HG03460 (cell line): ENCODE data around the gene PGF.

Source experiments
- ATAC-seq: cut with Tn5 transposase; IDR thresholded peaks from one replicate; pipeline ENCODE4 v1.9.1; 2021; ENCODE audit not compliant: unreplicated experiment

PGF gene

DNA sequence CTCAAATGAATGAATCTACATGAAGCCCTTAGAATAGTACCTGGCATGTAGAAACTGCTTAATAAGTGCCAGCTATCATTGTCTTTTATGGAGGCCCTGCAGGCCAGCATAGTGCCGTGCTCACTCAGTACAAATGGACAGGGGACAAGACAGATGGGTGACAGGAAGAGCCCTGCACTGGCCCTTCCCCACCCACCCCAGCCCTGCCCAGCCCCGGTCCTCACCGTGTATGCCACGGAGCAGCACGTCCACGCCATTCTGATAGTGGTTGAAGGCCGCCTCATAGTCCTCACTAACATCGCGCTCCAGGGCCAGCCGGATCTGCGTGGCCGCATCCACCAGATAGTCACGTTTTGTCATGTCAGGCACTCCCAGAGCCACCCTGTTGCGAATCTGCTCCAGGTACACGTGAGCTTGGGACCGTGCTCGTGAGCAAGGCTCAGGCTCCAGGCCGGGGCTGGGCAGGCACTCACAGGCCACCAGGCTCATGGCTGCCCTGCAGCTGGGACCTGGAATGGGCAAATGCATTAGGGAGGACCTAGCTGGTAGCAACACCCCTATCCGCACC lies 34.3 kb downstream of the PGF start:
- ATAC-seq, result no peak

DNA sequence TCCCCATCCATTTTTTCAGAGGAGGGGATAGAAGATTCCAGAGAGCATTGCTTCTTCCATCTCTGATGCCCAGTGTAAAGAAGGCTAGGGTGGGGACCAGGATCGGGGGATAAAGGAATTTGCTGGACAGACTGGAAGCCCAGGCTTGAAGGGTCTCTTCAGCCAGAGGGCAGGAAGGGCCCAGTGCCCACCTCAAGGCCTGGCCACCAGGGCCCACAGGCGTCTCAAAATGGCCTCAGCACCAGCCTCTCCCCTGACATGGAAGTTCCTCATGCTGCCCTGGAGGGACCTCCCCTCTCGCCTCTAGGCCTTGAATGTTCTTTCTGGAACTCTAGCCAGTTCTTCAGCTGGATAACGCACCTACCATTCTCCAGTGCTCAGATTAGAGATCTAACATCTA lies 35.1 kb downstream of the PGF start:
- no peak for ATAC-seq

DNA sequence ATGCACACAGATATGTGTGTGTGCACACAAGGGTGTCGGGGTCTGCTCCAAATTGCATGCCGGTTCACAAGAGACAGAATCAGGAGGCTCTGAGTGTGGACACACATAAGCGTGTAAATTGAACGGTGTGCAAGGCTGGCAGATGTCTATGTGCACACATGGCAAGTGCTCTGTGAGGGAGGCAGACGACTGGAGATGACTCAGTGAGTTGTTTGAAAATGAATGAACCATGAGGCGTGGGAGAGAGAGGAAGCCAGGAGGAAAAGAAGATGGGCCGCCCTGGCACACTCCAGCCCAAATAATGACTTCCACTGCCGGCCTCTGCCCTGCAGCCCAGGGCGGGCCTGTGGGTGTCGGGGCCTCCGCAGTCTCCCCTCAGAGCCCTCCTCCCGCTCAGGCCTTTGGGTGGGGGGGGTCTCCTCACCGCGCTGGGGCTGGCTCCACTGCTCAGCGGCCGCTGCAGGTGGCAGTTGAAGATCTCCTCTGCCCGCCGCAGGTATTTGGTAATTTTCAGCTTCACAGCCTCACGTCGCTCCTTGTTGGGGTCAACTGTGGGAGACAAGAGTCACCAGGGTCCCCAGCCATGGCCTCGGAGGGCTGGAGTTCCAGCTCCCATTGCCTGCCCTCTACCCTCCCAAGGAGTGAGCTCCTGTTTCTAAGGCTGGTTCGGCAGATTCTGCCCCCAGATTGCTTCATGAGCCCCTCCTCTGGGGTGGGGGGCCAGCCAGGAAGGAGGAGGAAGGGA lies 35.8 kb downstream of the PGF start:
- no peak for ATAC-seq

DNA sequence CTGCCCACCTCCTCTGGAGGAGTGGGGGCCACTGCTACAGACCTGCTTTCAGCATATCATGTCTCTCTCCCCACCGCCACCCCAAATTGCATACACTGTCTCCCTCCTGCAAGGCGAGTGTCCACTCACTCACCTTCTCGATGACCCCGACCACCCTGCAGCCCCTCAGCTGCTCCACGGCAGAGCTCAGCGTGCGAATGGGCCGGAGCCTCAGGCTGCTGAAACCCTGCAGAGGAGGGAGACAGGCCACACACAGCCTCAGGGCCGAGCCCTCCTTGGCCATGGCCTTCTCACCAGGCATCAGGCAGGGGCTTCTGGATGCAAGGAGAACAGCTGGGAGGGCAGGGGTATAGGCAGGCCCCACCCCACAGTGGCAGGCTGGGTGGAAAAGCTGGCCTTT lies 37.0 kb downstream of the PGF start:
- no peak for ATAC-seq

DNA sequence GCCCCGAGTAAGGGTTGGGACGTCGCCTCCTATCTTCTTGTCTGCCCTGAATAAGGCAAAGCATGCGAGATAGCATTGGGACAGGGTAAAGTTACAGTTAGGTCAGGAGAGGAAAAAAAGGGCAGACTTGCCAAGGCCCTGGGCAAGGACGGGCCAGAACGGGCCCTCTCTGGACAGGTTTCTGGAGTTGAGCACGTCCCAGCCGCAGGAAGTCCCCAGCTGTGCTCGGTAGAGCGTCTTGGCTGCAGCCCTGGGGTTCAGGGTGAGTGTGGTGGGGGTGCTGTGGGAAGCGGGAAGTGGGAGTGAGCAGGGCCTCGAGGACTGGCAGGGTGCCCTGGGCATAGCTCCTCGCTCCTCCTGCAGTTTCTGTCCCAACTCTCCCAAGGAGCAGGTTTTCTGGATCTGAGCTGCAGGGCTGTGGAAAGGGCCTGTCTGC lies 37.7 kb downstream of the PGF start:
- no peak for ATAC-seq

DNA sequence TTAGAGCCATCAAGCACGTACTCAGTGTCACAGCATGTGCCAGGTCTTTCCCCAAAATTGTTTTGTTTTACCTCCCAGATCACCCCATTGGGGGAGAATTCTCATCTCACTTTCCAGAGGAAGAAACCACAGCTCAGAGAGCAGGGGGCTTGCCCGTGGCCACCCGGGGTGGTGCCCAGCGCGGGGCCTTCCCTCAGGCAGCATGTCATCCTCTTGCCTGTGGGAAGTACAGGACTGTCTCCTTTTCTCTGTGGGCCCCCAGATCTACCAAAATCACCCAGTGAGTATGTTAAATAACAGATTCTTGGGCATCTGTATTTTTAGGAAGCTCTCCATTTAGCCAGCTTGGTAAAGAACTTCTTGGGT lies 38.2 kb downstream of the PGF start:
- ATAC-seq, result no peak

DNA sequence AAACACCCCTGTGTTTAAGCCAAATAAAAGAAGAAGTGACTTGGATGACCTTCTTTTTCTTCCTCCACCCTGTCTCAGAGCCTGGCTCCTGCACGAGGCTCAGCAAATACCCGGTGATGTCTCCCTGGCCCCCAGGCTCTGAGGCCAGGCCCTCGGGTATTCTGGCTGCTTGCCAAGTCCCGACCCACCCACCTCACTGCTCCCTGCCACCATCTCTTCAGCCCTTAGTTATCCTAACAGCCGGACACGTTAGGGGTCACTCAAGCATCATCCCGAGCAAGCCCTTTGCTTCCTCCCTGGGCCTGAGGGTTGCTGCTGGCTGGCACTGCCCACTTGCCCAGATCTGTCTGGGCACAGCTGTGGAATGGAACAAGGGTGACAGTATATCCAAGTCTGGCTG lies 39.6 kb downstream of the PGF start:
- ATAC-seq, result no peak

DNA sequence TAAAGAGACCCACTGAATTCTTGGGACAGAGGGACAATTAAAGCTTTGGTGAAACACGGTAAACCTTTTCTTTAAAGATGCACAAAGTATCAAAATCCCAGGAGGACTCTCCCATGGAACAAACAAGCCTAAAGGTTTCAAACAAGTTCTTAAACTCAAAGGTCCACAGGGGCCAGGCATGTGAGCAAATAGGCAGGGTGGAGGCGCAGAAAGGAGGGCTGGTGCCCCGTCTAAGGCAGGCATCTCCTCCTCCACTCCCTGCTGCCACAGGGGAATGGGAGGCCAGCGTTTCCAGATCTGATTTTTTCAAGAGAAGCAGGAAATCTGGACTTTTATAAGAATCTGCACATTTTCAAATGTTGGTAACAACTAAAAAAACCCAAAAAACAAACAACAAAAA lies 40.0 kb downstream of the PGF start:
- ATAC-seq, result no peak

DNA sequence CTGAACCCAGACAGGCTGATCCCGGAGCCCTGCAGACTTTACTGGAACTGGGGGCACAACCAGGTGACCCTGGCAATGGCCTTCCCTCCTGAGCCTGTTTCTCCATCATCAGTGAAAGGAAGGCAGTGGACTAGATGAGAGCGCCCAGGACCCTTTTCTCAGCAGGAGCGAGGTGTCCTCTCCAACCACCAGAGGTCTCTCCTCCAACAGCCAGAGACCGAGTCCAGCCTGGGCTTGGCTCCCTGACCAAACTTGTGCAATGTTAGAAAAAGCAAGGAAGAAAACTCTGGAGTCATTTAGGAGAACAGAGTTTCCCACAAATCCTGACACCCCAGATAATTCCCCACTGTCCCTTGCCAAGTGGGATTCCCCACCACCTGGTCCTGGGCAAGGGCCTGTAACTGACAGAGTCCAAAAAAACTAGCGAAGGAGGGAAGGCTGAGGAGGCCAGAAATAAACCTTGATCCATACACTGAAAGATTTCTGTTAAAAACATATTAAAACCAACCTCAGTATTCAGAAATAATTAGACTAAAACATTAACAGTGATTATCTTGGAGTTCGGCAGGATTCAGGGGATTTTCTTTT lies 41.3 kb downstream of the PGF start:
- no peak for ATAC-seq

DNA sequence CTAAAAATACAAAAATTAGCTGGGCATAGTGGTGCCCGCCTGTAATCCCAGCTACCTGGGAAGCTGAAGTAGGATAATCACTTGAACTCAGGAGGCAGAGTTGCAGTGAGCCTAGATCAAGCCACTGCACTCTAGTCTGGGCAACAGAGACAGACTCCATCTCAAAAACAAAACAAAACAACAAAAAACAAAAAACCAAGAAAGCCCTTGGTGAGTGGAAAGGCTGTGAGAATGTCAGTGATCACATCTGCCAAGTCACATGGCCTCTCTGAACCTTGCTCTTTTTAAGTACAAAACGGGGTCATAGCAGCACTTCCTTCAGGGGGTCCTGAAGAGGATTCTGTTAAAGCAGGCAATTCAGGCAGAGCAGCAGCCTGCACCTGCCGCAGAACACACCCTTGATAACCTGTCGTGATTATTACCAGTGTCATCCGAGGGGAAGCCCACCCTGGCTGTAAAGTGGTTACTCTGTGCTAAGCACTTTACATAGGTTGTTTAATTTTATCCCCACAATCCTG lies 41.9 kb downstream of the PGF start:
- no peak for ATAC-seq

DNA sequence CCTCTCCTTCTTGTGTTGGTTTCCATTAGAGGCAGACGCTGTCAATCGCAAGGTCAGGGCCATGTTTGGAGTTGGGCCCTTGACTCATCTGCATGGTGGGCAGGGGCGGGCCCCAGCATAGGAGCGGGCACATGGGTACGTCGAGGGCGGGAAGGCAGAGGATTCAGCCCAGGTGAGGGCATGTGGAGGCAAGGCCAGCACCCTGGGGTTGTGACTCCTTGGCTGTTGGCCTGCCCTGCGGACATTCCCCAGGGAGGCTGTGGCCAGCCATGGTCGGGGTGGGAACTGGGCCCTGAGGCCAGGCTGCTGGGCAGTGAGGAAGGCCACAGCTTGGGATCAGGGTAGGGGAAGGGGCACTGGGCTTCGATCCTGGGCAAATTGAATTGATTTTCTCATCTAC lies 42.6 kb downstream of the PGF start:
- no peak for ATAC-seq

DNA sequence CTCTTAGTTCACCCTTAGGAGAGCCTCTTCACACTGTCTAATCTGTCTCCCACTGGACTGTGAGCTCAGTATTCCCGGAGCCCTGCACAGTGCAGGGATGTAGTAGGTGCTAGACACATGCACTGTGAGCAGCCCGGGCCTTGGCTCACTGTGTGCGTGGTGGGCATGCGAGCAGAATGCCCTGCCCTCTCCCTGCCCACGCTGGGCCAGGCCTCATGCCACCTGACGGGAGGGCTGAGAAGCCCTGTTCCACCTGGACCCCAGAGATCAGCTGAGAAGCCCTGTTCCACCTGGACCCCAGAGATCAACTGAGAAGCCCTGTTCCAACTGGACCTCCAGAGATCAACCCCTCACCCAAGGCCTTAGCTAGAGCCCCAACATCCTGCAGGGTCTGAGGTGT lies 43.3 kb downstream of the PGF start:
- no peak for ATAC-seq

DNA sequence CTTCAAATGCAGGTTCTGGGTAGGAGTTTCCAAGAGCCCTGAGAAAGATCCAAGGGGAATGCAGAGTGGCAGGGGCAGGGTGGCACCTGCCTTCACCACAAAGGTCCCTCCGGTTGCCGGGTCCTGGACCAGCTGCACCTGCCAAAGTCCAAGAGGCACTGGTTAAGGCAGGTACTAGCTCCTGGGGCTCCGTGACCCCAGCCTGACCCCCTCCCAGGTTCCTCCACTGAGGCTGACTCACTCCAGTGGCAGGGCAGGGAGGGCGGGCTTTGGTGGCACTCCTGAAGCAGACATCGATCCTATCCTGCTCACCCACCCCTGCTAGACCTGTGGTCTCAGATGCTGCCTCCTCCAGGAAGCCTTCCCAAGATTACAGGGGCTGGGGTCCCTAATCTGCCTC lies 43.7 kb downstream of the PGF start:
- ATAC-seq, result no peak

DNA sequence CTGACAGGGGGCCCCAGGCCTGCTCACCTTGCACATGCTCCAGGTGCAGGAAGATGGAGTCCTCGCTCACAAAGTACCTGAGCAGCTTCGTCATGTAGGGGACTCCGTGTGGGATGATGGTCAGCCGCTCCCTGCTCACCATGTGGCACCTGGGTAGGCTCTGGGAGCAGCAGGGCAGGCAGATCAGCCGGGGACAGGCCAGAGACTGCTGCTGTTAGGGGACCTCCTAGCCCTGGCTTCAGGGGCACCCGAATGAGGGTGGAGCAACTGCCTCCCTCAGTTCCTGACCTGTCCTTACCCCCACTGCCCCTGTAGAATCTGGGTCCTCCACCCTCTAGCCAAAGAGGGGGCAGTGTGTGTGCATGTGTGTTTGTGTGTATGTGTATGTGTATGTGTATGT lies 44.2 kb downstream of the PGF start:
- no peak for ATAC-seq

DNA sequence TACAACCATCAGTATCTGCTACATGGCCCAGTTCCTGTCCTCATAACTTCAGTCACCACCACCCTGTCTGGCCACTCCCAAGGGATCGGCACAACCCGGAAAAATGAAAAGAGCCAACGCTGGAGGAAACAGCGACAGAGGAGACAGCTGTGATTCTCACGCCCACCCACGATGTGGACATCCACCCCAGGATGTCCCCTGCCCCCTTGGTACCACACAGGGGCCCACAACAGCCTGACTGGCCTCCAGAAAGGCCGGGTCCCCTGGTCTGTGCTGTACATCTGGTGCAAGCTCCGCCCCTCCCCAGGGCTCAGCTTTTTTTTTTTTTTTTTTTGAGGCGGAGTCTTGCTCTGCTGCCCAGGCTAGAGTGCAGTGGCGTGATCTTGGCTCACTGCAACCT lies 44.8 kb downstream of the PGF start:
- ATAC-seq, result no peak

DNA sequence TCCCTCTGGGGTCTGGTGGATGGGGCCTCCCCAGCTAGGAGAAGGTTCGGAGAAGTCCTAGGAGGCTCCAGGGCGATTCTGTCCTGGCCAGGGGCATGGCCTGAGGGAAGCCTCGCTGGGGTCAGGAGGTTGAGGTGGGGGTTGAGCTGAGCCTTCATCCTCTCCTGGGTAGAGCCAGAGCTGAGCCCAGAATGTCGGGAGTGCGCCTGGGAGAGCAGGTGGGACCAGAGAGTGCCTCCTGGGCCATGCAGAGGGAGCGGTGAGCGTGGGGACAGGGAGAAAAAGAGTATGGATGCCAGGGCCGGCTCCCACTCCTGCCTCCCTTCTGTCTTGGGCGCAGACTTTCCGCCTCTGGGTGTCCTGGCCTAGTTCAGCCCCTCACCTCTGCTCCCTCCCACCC lies 45.5 kb downstream of the PGF start:
- no peak for ATAC-seq

DNA sequence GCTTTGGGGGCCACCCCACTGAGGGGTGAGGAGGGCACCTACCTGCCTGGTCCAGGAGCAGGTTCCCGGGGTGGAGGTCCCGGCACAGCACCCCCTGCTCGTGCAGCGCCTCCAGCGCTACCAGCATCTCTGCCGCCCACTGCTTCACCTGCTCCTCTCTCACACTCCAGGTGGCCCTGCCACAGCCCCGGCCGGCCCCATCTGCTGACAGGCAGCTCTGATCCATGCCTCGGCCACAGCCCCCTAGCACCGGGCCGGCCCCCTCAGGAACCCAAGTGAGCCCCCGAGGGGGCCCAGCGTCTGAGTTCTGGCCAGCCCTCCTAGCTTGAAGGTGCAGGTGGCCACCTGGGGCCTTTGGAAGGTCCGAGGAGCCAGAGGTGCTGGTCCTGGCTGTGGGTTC lies 45.9 kb downstream of the PGF start:
- ATAC-seq, result no peak

DNA sequence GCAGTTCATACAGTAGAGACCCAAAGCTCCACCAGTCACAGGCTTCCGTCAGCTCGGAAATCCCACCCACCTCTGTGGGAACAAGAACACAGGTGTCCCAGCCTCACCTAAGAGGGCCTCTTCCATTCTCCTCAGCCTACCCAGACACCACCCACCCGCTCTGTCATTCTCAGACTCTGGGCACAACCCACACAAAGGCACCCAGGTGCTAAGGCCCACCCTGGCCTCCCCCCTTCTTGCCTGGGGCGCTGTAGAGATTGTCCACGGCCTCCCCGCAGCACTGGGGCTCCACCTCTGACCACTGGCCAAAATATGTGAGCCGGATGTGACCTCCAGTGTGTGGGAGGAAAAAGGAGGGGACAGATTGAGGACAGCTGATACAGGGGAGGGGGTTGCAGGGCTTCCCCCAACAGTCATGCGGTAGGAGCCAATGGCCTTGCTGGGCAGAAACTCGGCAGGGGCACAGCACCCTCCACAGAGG lies 46.5 kb downstream of the PGF start:
- no peak for ATAC-seq

DNA sequence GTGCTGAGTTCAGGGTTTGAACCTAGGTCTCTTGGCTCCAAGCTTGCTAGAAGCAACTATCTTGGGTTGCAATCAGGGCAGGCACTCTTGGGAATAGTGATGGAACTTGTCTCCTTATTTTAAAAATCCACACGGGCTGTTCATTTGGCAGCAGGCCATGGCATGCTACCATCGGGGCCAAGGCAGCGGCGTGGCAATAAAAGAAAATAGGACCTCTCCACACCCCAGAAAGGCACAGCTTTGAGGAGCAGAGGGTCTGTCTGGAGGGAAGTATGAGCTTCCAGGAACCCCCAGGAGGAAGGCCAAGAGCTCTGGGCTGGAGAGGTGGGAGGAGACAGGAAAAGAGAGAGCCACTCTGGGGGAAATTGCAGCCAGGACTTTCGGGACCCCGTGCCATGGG lies 47.7 kb downstream of the PGF start:
- no peak for ATAC-seq

DNA sequence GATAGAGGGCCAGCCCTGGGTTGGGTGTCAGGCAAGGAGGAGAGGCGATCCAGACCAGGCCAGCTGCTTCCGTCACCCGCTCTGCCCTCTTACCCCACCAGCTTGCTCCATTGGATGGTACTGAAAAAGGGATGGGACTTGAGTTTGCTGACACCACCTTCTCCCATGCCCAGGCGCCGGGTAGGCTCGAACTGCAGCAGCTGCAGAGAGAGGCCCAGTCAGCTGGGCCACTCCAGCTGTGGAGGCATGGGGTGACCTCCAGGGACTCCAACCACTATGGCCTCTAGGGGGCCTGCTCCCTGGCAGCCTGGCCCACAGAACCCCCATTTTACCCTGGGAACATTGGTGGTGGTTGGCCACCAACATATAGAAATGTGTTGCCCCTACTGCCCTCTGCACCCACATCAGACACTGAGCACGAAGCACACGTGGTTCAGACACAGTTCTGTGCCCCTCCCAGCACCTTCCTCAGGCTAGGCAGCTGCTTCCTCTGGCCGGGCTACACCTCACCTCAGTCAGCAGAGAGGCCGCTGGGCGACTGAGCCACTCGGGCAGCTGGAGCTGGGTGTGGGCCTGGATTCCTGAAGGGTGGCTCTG lies 48.4 kb downstream of the PGF start:
- no peak for ATAC-seq

DNA sequence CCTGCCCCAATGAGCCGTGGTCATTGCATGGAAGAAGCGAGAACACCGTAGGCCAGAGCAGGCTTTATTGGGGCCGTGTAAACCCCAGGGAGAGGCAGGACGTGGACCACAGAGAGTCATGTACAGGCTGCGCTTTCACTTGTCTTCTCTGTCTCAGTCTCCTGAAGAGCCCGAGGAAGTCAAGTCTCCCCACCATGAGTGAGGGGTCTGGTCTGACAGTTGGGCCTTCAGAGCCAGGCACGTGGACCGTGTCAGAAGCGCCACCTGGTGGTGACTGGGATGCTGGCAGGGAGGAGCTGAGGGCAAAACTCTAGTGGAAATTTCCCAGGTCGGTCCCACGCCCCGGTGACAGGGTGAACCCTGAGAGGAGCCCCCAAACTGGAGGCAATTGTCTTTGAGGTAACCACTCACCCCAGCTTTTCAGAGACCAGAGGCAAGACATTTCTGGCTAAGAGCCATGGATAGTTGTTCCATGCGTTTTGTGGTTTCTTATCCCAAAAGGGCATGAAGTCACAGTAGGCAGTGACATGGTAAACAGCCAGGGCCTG lies 49.7 kb downstream of the PGF start:
- no peak for ATAC-seq
